Measurements from ENCODE around the gene FRMD4A. TPM values are rescaled to one million over a fixed set of nuclear protein-coding genes. Genes with fewer than 3 reads are reported as not detected.
"Not testable (repeated sequence)": the region's sequence is repeated elsewhere in the genome, so short reads cannot be mapped to it uniquely, and the experiment has no call there.

FRMD4A gene
- total RNA-seq, 1 experiment from 2014 or later: 63.4 TPM

DNA sequence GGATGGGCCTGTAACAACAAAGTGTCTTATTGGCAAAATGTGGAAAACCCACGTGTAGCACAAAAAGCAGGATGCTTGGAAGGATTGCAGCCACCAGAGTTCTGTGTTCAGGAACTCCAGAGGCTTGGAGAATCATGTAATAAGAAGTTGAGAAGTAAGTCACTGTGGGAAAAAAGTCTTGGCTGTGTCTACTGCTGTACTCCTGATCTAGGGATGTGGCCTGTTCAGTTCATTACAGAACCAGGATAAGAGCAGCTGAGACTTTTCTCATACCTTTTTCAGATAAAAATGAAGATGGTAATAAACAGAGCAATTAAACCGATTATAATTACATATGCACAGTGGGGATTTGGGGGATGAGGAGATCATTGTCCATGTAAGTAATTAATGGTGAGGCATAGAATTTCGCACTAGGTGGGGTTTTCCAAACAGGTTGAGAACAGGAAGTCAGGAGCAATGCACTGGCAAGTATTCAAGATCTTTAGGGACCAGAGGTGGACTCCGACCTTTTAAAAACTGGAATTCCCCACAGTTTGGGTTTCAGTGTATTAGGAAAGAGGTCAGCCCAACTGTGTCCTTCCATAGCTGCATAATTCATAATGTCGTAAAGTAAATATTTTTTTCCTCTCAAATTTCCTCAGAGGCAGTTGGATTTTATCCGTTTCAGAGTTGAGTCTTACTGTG, 281.7 kb downstream of the FRMD4A start:
- in situ Hi-C loops (cut with HindIII; ENCODE audit: low sequenced_read_pairs): no loop called here
- no peak for DNase-seq (ENCODE audit: low spot score)

DNA sequence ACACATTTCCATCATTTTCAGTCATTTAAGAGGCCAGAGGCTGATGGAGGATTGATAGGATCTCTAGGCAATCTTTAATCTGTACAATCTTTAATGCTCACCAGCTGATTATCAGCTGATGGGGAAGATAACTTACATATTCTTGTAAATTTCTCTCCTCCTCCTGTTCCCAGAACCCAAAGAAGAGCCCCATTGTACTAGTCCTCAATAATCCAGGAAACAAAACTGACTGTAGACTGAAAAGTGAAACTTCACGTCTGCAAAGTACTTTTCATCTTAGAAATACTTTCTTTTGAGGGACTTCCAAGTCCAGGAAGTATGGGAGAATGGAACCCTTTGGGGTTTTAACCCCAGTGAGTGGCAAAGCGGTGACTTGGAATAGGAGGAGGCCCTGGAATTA, 283.3 kb downstream of the FRMD4A start:
- in situ Hi-C loops (cut with HindIII; ENCODE audit: low sequenced_read_pairs): no loop called here
- no peak for DNase-seq (ENCODE audit: low spot score)

DNA sequence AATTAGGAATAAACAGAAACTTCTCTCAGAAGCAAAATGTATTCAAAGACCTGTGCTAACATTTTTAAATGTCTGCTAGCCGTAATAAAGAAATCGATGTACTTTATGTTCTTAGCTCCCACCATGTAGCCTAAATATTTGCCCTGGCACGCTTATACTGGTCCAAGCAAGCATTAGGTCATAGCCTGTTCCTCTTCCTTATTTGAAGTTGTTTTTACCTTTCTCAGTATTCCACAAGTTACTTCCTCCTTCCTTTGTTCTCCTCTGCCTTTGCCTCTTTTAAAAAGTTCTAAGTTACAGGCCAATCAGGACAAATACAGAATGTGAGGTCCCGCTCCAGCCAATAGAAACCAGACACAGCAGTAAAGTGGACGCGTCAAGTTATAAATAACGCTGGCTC, 288.7 kb downstream of the FRMD4A start:
- in situ Hi-C loops (cut with HindIII; ENCODE audit: low sequenced_read_pairs); DNase-seq (ENCODE audit: low spot score): not testable (repeated sequence)

DNA sequence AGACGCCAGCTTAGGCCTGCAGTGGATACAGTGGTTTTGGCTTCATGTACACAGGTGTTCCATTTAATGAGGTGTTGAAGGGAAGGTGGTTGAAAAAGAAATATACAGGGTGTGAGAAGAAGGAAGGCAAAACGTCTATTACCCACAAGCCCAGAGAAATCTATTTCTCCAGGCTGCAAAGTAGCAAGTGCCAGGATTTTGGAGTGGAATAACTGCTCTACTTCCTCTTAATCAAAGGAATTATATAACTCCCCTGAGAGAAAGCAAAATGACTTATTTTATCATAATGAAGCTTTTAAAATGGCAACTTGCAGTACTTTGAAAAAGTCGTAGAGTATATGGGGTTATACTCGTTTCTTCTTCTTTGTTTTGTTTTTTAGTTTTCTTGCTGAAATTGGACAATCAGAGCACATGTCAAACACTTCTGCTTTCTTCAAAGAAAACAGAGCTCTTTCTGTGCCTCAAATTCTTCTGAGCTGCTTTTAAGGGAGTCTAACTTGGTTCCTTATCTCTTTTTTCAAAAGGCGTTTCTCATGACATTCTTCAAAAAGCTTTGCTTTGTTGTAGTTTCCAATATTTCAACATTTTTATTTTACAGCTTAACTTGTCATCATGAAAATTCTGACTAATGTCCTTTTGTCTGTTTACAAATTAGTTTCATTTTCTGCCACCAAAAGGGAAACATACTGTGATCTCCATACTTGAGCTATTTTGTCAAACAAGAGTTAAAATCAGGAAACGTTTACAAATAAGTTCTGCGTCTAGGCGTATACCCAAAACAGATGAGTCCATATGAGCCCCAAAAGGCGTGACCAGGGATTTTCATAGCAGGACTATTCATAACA, 289.7 kb downstream of the FRMD4A start:
- in situ Hi-C loops (cut with HindIII; ENCODE audit: low sequenced_read_pairs): no loop called here
- DNase-seq (ENCODE audit: low spot score): no peak

DNA sequence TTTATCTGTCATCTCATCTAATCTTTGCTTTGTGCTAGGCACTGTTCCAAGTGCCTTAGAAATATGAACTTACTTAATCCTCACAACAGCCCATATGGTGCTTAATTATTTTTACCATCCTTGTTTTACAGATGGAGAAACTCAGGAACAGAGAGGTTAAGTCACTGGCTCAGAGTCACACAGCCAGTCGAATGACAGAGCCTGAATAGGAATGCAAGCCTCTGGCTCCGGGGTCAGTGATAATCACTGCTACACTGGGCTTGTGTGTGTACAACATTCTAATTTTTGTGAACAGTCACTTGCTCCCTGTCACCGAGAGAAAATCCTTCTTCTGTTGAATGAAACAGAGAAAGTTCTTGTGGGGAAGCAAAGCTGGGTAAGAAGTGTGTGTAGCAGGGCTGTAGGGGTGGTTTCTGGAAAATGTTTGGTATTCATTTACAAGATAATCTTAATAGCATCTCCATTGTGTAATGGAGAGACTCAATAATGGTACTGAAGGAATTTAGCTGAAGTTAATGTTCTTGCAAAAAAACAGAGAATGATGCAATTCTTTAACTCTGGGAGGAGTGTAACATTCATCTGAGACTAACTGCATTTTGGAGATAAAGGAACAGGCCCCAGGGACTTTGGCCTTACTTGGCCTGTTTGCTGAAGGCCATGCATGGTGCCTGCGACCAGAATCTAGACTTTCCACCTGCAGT, 290.6 kb downstream of the FRMD4A start:
- in situ Hi-C loops (cut with HindIII; ENCODE audit: low sequenced_read_pairs): no loop called here
- DNase-seq (ENCODE audit: low spot score): no peak

DNA sequence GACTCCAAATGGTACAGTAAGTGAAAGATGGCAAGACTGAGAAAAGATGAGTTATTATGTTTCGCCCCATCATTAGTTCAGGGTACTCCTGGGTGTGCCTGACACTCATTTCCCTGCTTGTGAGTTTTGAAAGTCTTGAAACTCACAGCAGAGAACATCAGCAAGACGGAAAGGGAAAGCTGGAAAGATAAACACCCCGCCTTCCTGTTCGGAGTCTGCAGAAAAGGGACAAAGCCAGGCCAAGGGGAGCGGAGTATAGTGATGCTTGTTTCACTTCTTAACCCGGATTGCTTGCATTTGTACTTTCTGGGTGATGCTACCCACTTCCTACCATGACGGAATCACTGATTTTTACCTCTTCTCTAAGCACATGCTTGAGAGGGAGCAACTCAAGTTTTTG, 294.5 kb downstream of the FRMD4A start:
- in situ Hi-C loops (cut with HindIII; ENCODE audit: low sequenced_read_pairs): no loop called here
- DNase-seq (ENCODE audit: low spot score): no peak

DNA sequence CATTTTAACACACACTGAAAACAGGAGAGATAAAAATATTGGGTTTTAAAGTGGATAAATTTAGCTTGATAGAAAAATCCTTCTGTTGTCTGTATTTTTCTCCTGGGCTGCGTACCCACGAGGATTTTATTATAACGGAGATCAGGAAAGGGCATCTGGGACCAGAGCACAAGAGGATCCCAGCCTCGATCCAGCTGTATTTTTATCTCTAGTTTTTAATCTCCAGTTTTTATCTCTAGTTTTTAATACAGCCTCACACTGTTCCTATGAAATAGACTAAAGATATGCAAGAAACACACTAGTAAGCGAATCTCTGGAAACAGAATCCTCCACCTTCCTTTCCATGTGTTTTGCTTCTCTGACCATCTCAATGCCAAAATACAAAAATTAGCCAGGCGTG, 295.2 kb downstream of the FRMD4A start:
- DNase-seq (ENCODE audit: low spot score): no peak
- in situ Hi-C loops (cut with HindIII; ENCODE audit: low sequenced_read_pairs): no loop called here

DNA sequence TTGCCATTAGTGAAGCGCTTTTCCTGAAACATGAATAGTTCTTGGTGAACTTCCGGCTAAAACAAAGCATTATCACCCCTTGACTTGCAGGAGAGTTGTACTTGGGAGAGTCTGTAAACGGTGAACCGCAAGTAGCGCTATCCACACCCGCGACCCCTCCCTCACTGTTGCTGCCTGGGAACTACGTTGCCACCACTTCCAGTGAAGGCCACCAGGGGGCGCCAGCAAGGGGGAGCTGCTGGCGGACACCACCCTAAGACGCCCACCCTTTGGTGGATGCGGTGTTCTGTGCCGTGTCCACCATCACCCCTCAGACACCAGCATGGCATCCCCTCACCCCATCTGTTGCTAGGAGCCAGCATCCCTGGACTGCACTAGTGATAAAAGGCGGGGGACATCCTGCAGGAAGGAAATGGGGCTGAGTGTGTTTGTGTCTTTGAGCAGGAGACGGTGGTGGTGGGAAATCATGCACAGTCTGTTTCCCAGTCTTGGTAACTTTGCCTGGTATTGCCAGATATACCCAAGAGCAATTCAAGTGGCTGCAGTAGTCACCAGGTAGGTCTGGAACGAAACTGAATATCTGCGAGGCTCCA, 298.2 kb downstream of the FRMD4A start:
- DNase-seq (ENCODE audit: low spot score): no peak
- in situ Hi-C loops (cut with HindIII; ENCODE audit: low sequenced_read_pairs): no loop called here

DNA sequence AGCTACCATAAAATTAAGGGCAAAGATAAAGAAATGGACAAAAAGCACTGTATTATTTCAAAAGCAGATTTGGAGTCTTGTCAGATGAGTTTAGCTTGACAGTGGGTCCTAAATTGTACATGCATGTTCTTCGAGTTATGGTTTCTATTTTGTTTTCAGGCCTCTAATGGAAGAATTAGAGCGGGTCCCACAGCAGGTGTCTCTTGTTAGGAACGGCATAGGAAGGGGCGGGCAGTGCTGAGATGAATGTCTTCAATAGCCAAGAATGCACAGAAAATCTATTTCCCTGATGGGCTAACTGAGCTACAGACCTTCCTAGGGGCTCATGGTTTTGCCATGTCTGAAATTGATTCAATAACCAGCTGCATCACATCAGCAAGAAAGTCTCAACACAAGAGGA, 304.4 kb downstream of the FRMD4A start:
- no peak for DNase-seq (ENCODE audit: low spot score)
- in situ Hi-C loops (cut with HindIII; ENCODE audit: low sequenced_read_pairs): no loop called here

DNA sequence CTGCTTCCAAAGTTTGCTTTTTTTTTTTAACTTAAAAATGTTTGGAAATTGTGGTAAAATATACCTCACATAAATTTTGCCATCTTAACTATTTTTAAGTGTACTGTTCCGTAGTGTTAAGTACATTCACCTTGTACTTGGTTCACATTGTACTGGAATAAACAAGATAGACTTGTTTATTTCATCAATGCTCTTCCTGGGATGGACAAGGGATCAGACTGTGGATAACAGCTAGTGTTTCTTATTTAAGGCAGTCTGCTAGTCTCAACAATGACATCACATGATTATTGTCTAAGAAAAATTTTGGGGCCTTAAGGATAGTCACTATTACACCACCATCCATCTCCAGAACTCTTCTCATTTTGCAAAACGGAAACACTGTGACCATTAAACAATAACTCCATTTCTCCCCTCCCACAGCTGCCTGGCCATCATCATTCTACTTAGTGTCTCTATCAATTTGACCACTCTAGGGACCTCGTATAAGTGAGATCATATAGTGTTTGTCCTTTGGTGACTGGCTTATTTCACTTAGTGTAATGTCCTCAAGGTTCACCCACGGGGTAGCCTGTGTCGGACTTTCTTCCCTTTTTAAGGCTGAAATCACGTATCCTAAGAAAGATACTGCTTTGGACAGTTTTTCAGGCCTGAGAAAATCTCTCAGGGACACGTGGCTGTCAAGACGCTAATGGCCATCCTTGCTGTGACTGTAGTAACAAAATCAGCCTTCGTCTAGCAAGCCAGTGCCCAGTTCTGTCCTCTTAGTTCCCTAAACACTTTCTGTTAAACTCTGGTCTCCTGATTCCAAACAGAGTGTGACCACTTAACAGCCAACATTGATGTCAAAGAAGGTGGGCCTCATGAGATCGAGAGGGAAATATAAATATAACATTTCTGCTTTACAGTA, 305.2 kb downstream of the FRMD4A start:
- in situ Hi-C loops (cut with HindIII; ENCODE audit: low sequenced_read_pairs): no loop called here
- DNase-seq (ENCODE audit: low spot score): no peak

DNA sequence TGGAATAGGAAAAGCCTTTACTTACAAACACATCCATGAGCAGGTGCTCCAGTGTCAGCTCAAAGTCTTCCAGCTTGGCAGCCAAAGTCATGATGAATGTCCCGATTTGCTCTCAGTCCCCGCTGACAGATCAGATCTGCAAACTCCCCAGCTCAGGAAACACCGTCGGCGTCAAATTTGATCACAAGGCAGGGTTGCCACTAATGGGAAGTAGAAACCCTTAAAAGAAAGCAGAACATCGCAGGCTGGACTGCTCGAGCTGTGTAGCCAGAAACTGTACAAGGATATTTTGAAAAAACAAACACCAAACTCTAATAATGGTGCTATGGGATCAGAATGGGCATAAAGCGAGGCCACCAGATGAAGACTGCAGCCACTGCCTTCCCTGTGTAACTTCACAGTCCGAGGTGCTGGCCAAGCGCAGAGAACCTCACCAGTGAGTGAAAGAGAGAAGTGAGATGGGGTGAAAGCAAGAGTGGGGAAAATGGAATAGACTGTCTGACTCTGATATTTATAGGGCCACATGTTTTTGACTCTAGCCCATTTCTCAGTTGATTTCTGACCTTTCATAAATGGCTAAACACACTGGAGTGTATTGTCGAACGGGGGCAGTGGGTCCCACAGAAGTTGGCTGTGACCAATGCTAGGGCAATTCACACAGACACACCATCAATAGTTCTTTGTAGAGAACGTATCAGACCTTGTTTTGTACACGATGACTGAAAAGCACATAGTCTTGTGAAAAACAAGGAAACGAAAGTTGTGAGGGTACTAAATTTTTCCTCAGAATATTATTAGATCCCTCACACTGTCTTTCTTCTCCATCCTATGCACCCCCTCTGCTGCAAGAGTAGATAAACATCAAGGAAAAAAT, 306.2 kb downstream of the FRMD4A start:
- in situ Hi-C loops (cut with HindIII; ENCODE audit: low sequenced_read_pairs): no loop called here

DNA sequence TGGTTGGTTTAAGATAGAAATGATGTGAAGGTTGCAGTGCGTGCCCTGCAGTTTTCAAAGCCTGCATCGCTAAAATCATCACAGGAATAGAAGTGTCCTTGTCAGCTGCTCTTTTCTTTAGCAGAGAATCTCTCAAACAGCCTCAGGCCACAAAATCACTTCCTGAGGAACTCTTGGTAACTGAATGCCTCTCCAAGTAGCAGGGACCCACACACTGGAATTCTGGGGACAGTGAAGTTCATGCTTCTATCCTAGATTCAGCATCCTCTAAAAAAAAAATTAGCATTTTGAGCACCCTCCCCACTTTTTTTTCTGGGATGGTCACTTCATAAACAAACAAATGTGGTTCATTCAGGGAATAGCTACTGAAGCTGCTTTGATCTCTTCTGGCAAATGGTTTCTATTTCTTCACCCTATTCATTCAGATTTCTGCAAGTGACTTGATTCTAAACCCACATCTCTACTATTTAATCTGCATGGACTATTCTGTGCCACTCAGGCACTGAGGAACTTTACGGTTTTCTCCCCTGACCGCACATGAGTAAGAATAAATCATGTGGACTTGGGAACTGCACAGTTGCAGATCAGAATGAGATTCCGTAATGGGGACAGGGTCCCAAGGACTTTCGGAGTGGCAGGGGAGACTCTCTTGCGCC, 306.9 kb downstream of the FRMD4A start:
- in situ Hi-C loops (cut with HindIII; ENCODE audit: low sequenced_read_pairs): no loop called here
- DNase-seq (ENCODE audit: low spot score): no peak

More for the DNA sequence above, 306.2 kb downstream of the FRMD4A start:
- no peak for DNase-seq (ENCODE audit: low spot score)

DNA sequence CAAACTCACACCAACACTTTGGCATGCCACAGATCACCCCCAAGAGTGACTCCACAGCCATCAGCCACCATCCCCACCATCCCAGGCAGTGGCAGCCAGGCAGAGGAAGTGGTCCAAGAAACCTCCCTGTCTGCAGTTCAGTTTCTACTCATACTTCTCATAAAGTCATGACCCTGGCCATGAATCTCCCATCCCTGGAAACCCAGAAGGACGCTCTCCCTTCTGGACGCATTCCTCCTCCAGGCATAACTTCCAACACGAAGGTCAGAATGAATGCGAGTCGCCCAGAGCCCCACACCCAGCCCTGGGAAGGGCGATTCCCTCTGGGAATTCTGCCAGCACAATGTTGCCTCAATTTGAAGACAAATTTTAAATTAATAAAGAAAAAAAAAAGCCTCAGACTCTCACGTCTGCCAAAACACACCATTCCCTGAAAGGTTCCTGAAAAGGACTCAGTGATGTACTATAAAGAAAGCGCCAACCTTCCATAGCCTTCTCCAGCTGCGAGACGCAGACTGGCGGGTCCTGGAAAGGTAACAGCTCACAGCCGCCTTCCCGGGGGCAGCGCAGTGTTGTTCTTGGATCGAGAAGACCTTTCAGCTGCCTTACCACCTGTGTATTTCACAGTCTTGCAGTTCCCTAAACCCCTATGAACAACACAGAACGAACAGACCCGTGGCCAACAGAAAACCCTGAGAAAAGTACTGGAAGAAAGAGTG, 307.6 kb downstream of the FRMD4A start:
- in situ Hi-C loops (cut with HindIII; ENCODE audit: low sequenced_read_pairs): no loop called here
- DNase-seq (ENCODE audit: low spot score): no peak

DNA sequence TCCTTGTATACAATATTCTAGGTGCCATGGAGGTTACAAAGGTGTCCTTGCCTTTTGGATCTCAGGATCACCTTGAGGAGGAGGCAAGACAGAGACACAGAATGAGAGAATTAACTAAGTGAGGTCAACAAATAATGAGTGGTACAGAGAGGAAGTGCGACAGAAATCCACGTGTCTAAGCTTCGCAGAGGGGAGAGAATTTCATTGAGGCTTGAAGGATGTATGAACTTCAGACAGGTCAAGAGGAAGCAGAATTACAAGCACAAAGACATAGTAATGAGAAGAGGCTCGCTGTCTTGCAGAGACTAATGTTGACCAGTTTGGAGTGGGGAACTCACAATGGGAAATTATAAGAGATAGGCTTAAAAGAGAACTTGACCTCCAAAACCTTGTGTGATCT, 308.7 kb downstream of the FRMD4A start:
- DNase-seq (ENCODE audit: low spot score): no peak
- in situ Hi-C loops (cut with HindIII; ENCODE audit: low sequenced_read_pairs): no loop called here

DNA sequence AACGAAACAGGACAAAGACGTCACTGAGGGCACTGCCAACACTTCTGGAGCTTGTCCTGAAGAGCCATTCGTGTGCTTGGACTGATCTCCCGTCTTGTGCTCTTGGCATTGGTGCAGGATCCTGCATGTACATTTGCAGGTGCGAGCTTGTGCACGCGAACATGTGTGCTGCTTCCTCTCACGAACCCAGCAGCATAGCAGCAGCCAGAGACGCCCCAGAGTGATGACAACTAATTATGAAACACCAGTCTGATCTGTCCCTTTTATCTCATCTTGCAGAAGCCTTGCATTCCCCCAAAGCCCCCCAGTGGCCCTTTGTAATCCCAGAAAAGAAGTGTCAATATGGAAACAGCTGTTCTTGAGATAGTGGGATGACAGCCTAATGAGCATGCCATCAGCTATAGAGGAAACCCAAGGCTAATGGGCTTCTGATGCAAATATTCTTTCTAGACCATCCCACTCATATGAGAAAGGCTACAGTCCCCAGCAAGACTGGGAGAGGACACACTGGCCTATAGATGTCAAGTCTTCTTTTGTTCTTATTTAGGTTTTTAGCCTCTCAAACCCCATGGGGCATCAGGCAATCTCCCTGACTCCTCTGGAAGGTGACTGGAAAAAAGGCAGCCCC, 310.6 kb downstream of the FRMD4A start:
- in situ Hi-C loops (cut with HindIII; ENCODE audit: low sequenced_read_pairs): no loop called here
- DNase-seq (ENCODE audit: low spot score): no peak

DNA sequence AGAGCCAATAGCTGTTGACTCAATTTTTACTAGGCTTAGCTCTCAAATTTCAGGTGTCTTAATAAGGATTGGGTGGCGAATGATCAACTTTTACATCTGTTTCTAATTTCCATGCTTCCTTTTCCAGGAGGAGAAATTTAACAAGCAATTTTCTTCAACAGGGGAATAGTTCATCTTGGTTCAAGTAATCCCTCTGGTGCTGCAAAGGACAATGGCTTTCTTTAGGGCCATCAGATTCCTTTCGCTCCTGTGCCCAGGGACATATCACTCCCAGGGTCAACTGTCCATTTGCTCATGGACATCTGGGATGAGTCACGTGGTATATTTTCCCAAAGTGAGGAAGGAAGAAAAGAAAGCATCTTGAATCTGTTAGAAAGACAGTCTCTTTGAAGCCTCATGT, 313.3 kb downstream of the FRMD4A start:
- in situ Hi-C loops (cut with HindIII; ENCODE audit: low sequenced_read_pairs): no loop called here
- no peak for DNase-seq (ENCODE audit: low spot score)

Data from G401 (cell line).